Caco-2 (cell line): Measurements from ENCODE around the gene KLHL6. TPM values are rescaled to one million over a fixed set of nuclear protein-coding genes. Genes with fewer than 3 reads are reported as not detected.

ENCODE experiments used
- BruUV-seq: library from RNA; stranded (reverse); fragments of 400-500 nt; replicated peaks from 2 replicates; lab custom pipeline; 2021; lab: Mats Ljungman, UMichigan
- CTCF ChIA-PET: fragments of 300-600 bp; sonication (Branson Sonifier 250); formaldehyde crosslinking; loops from one replicate; lab custom pipeline; 2022; ENCODE audit warnings: antibody characterized with exemption; lab: Charles Lee
- POLR2A ChIA-PET: fragments of 300-600 bp; sonication (Branson Sonifier 250); formaldehyde crosslinking; loops from one replicate; lab custom pipeline; 2022; ENCODE audit warnings: antibody characterized with exemption; lab: Charles Lee
- DNase-seq, 2 experiments: peaks; one replicate each; pipeline versions ENCODE4 v3.0.0 to v3.0.0-alpha.2; 2020 to 2022
- H3K27me3 ChIP-seq: replicated peaks from 2 replicates; pipeline ENCODE4 v1.6.0; 2011; ENCODE audit warnings: low read length; ENCODE audit not compliant: control insufficient read depth, insufficient read depth
- H3K36me3 ChIP-seq: 2 replicates; pipeline ENCODE4 v1.5.1; 2011; ENCODE audit warnings: low read length; ENCODE audit not compliant: control insufficient read depth, insufficient read depth
- H3K4me1 ChIP-seq: fragments of 250-450 bp; sonication (Bioruptor Pico); 2 replicates; pipeline ENCODE4 v1.5.1; 2020; ENCODE audit warnings: mild to moderate bottlenecking
- H3K4me3 ChIP-seq: 2 replicates; pipeline ENCODE4 v1.5.1; 2011; ENCODE audit warnings: low read depth, mild to moderate bottlenecking, control low read depth, low read length
- H3K9me3 ChIP-seq: fragments of 250-450 bp; sonication (Bioruptor Pico); 2 replicates; pipeline ENCODE4 v1.5.1; 2020; ENCODE audit warnings: mild to moderate bottlenecking, moderate library complexity
- H3K27ac Mint-ChIP-seq: one replicate; pipeline ENCODE4 v1.8.0; 2022; ENCODE audit warnings: mixed read lengths; ENCODE audit not compliant: unreplicated experiment
- H3K27me3 Mint-ChIP-seq: one replicate; pipeline ENCODE4 v1.8.0; 2022; ENCODE audit warnings: mixed read lengths; ENCODE audit not compliant: insufficient read depth, unreplicated experiment
- H3K36me3 Mint-ChIP-seq: one replicate; pipeline ENCODE4 v1.8.0; 2022; ENCODE audit warnings: mild to moderate bottlenecking, mixed read lengths; ENCODE audit not compliant: insufficient read depth, unreplicated experiment
- H3K4me1 Mint-ChIP-seq: one replicate; pipeline ENCODE4 v1.8.0; 2022; ENCODE audit warnings: low read depth, mixed read lengths; ENCODE audit not compliant: unreplicated experiment
- H3K4me3 Mint-ChIP-seq: one replicate; pipeline ENCODE4 v1.8.0; 2022; ENCODE audit warnings: mild to moderate bottlenecking, moderate library complexity, mixed read lengths; ENCODE audit not compliant: unreplicated experiment
- H3K9me3 Mint-ChIP-seq: one replicate; pipeline ENCODE4 v1.8.0; 2022; ENCODE audit warnings: mixed read lengths; ENCODE audit not compliant: unreplicated experiment
- intact Hi-C: fragments of 100-400 bp; cut with micrococcal nuclease; formaldehyde crosslinking; loops from one replicate; pipeline ENCODE4 v1.10.0; 2022; ENCODE audit not compliant: unreplicated experiment
- total RNA-seq: library from RNA; stranded (reverse); gene quantifications from 2 replicates; pipeline ENCODE4 v1.2.3, GENCODE V29; 2022
- TF ChIP-seq, protein P1 (sequence below), 2 experiments: fragments of 200-600 bp in 1 of 2; IDR thresholded peaks; 1 replicate in 1 of 2; 2 replicates in 1 of 2; pipeline versions ENCODE4 v1.5.1 to v1.8.0; 2011 to 2022; ENCODE audit warnings: antibody characterized with exemption in 1 of 2, control low read depth in 1 of 2, inconsistent platforms in 1 of 2, low read depth in 1 of 2, low read length in 1 of 2, mild to moderate bottlenecking in 1 of 2, moderate library complexity in 1 of 2; ENCODE audit not compliant: insufficient read depth in 1 of 2, severe bottlenecking in 1 of 2, unreplicated experiment in 1 of 2

KLHL6 gene
- total RNA-seq, 1 experiment from 2014 or later, result not detected

DNA sequence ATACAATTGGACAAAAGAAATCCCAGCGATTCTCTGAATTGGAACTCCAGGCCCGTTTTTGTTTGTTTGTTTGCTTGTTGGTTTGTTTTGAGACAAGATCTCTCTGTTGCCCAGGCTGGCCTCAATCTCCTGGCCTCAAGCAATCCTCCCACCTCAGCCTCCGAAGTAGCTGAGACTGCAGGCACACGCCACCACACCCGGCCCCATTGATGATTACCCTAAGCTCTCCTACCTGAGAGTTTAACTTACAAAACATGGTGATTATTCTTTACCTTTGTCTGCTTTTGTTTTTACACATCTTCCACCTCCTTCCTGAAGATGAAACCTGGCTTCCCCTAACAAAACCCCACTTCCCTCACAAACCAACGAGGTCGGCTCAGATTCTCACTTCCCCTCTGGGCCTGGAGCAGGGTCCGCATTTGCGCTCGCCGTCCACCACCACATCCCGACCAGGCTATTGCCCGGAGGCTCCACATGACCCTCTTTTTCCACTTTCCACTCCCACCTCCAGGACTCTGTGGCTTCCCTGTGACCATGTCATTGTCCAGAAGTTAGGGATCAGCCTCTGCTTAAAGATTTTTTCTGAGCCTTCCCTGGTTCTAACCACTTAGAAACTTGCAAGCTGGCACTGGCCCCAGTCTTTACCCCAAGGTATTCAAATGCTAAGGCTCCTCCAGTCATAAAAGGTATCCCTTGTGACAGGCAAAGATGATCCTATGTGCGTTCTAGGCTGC is 14.8 kb downstream of the KLHL6 start:
- Mint-ChIP-seq H3K27ac (peak overlapping the region; percentile 18), H3K4me1 (no peaks in the 10 kb centered on the region), H3K36me3 (no peaks in the 10 kb centered on the region), H3K27me3 (no peaks in the 10 kb centered on the region), H3K9me3 (no peaks in the 10 kb centered on the region), H3K4me3 (no peak overlapping the region)
- no peak for DNase-seq
- TF ChIP-seq, protein P1, sequence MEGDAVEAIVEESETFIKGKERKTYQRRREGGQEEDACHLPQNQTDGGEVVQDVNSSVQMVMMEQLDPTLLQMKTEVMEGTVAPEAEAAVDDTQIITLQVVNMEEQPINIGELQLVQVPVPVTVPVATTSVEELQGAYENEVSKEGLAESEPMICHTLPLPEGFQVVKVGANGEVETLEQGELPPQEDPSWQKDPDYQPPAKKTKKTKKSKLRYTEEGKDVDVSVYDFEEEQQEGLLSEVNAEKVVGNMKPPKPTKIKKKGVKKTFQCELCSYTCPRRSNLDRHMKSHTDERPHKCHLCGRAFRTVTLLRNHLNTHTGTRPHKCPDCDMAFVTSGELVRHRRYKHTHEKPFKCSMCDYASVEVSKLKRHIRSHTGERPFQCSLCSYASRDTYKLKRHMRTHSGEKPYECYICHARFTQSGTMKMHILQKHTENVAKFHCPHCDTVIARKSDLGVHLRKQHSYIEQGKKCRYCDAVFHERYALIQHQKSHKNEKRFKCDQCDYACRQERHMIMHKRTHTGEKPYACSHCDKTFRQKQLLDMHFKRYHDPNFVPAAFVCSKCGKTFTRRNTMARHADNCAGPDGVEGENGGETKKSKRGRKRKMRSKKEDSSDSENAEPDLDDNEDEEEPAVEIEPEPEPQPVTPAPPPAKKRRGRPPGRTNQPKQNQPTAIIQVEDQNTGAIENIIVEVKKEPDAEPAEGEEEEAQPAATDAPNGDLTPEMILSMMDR (IDR thresholded peaks at IDR 0.05; ENCODE audit: insufficient read depth in 1 of 2, low read depth in 1 of 2, low read length in 1 of 2, severe bottlenecking in 1 of 2, unreplicated experiment in 1 of 2), result no peak
- Histone ChIP-seq H3K9me3 (no peaks in the 10 kb centered on the region), H3K27me3 (no peaks in the 10 kb centered on the region), H3K4me1 (no peaks in the 10 kb centered on the region), H3K4me3 (no peak overlapping the region), H3K36me3 (no peaks in the 10 kb centered on the region)
- ChIA-PET POLR2A (no interaction called here), CTCF (no interaction called here)
- BruUV-seq, result no TSS peak
- intact Hi-C loops, result no loop called here

DNA sequence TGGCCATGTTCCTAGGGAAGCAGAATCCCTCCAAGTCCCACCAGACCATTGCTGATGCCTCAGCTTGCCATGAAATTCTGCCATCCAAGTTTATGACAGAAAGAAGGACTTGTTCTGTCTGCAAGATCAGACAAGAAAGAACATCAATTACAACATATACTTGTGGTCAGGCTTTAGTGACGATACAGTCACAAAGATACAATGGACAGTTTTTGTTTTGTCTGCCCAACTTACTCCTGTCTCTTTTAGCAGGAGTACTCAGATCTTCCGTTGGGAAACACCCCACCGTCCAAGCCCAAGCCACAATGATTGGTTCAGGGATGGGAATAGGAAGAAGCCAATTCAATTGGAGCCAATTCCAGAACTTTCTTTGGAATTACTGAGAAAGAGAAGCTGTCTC is 15.7 kb downstream of the KLHL6 start:
- Mint-ChIP-seq H3K9me3 (no peaks in the 10 kb centered on the region), H3K4me3 (no peak overlapping the region), H3K27me3 (no peaks in the 10 kb centered on the region), H3K4me1 (no peaks in the 10 kb centered on the region), H3K27ac (no peak overlapping the region), H3K36me3 (no peaks in the 10 kb centered on the region)
- DNase-seq, result no peak
- TF ChIP-seq, protein P1 (IDR thresholded peaks at IDR 0.05; ENCODE audit: insufficient read depth in 1 of 2, low read depth in 1 of 2, low read length in 1 of 2, severe bottlenecking in 1 of 2, unreplicated experiment in 1 of 2), result no peak
- no TSS peak for BruUV-seq
- Histone ChIP-seq H3K4me1 (no peaks in the 10 kb centered on the region), H3K4me3 (no peak overlapping the region), H3K9me3 (no peaks in the 10 kb centered on the region), H3K27me3 (no peaks in the 10 kb centered on the region), H3K36me3 (no peaks in the 10 kb centered on the region)
- ChIA-PET CTCF (no interaction called here), POLR2A (no interaction called here)
- intact Hi-C loops, result no loop called here

DNA sequence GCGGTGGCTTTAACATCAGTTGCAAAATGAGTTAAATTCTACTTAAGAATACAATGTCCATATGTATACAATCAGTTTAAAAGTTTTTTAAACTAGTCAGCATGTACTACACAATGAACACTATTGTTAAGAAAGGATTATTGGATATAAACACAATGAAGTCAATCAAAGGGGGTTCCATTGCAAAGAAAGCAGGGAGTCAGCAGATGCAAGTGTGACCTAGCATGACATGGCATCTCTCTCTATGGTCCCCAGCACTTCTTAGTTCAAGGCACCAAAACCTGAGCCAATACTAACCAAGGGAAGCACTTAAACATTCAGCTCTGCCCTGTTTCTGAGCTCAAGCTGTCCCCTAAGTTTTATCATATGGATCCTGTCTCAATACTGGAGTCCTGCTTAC is 17.0 kb downstream of the KLHL6 start:
- ChIA-PET POLR2A (no interaction called here), CTCF (no interaction called here)
- Histone ChIP-seq H3K9me3 (no peaks in the 10 kb centered on the region), H3K27me3 (no peaks in the 10 kb centered on the region), H3K36me3 (no peaks in the 10 kb centered on the region), H3K4me1 (peaks cover 8% of the 10 kb centered on the region), H3K4me3 (no peak overlapping the region)
- no peak for DNase-seq
- TF ChIP-seq, protein P1 (IDR thresholded peaks at IDR 0.05; ENCODE audit: insufficient read depth in 1 of 2, low read depth in 1 of 2, low read length in 1 of 2, severe bottlenecking in 1 of 2, unreplicated experiment in 1 of 2), result no peak
- H3K9me3 Mint-ChIP-seq, result no peaks in the 10 kb centered on the region
- no TSS peak for BruUV-seq
- H3K36me3 Mint-ChIP-seq, result no peaks in the 10 kb centered on the region
- H3K4me3 Mint-ChIP-seq, result no peak overlapping the region
- no peak overlapping the region for H3K27ac Mint-ChIP-seq
- no peaks in the 10 kb centered on the region for H3K27me3 Mint-ChIP-seq
- H3K4me1 Mint-ChIP-seq, result peaks cover 6% of the 10 kb centered on the region
- intact Hi-C loops, result no loop called here
